Measurements from ENCODE around the gene ELOB. TPM values are rescaled to one million over a fixed set of nuclear protein-coding genes. Genes with fewer than 3 reads are reported as not detected.
A peak's percentile ranks its signal among the peaks of the same experiment; 100 is the strongest.
"Not testable (repeated sequence)": the region's sequence is repeated elsewhere in the genome, so short reads cannot be mapped to it uniquely, and the experiment has no call there.

ELOB gene
- polyA plus RNA-seq, 1 donor: 175 TPM

- Histone ChIP-seq H3K4me3 (ENCODE audit: low read length) (no peak overlapping the region), H3K4me1 (ENCODE audit: control insufficient read depth, insufficient read depth, low read length) (peaks cover 12% of the 10 kb centered on the region), H3K36me3 (ENCODE audit: control insufficient read depth, insufficient read depth, low read length) (no peaks in the 10 kb centered on the region), H3K27ac (ENCODE audit: low read length) (no peak overlapping the region), H3K27me3 (ENCODE audit: control insufficient read depth, insufficient read depth, low read length) (no peaks in the 10 kb centered on the region), H3K9me3 (ENCODE audit: control insufficient read depth, low read depth, low read length) (no peaks in the 10 kb centered on the region)
- no CpG with 5 or more reads among the region's 5 CpGs for WGBS (ENCODE audit: insufficient coverage, low lambda C conversion rate)
- DNase-seq: no peak
Measured at GRCh38 chr16:2738615-2739014, 38.5 kb downstream of the ELOB start.

GRCh38 chr16:2737895-2738418 is 39.1 kb downstream of the ELOB start:
- Histone ChIP-seq H3K9me3 (ENCODE audit: control insufficient read depth, low read depth, low read length) (no peaks in the 10 kb centered on the region), H3K27ac (ENCODE audit: low read length) (no peak overlapping the region), H3K27me3 (ENCODE audit: control insufficient read depth, insufficient read depth, low read length) (no peaks in the 10 kb centered on the region), H3K36me3 (ENCODE audit: control insufficient read depth, insufficient read depth, low read length) (no peaks in the 10 kb centered on the region), H3K4me3 (ENCODE audit: low read length) (no peak overlapping the region), H3K4me1 (ENCODE audit: control insufficient read depth, insufficient read depth, low read length) (peaks cover 12% of the 10 kb centered on the region)
- WGBS (ENCODE audit: insufficient coverage, low lambda C conversion rate): no CpG with 5 or more reads among the region's 7 CpGs
- no peak for DNase-seq

- no peak for DNase-seq
- no CpG with 5 or more reads among the region's 5 CpGs for WGBS (ENCODE audit: insufficient coverage, low lambda C conversion rate)
- no peaks in the 10 kb centered on the region for H3K9me3 ChIP-seq (ENCODE audit: control insufficient read depth, low read depth, low read length)
- H3K4me3 ChIP-seq (ENCODE audit: low read length): no peak overlapping the region
- H3K27ac ChIP-seq (ENCODE audit: low read length): no peak overlapping the region
- H3K36me3 ChIP-seq (ENCODE audit: control insufficient read depth, insufficient read depth, low read length): no peaks in the 10 kb centered on the region
- no peaks in the 10 kb centered on the region for H3K27me3 ChIP-seq (ENCODE audit: control insufficient read depth, insufficient read depth, low read length)
- H3K4me1 ChIP-seq (ENCODE audit: control insufficient read depth, insufficient read depth, low read length): peaks cover 12% of the 10 kb centered on the region
Measured at GRCh38 chr16:2737238-2737605, 39.9 kb downstream of the ELOB start.

- no peaks in the 10 kb centered on the region for H3K27me3 ChIP-seq (ENCODE audit: control insufficient read depth, insufficient read depth, low read length)
- no CpG with 5 or more reads among the region's 11 CpGs for WGBS (ENCODE audit: insufficient coverage, low lambda C conversion rate)
- no peak overlapping the region for H3K27ac ChIP-seq (ENCODE audit: low read length)
- DNase-seq: no peak
- no peaks in the 10 kb centered on the region for H3K36me3 ChIP-seq (ENCODE audit: control insufficient read depth, insufficient read depth, low read length)
- no peaks in the 10 kb centered on the region for H3K9me3 ChIP-seq (ENCODE audit: control insufficient read depth, low read depth, low read length)
- no peak overlapping the region for H3K4me3 ChIP-seq (ENCODE audit: low read length)
- peaks cover 12% of the 10 kb centered on the region for H3K4me1 ChIP-seq (ENCODE audit: control insufficient read depth, insufficient read depth, low read length)
Measured at GRCh38 chr16:2736476-2737237, 40.4 kb downstream of the ELOB start.

GRCh38 chr16:2734844-2735515 is 42.1 kb downstream of the ELOB start:
- Histone ChIP-seq H3K27ac (ENCODE audit: low read length) (no peak overlapping the region), H3K4me3 (ENCODE audit: low read length) (no peak overlapping the region), H3K36me3 (ENCODE audit: control insufficient read depth, insufficient read depth, low read length) (no peaks in the 10 kb centered on the region), H3K9me3 (ENCODE audit: control insufficient read depth, low read depth, low read length) (no peaks in the 10 kb centered on the region), H3K27me3 (ENCODE audit: control insufficient read depth, insufficient read depth, low read length) (no peaks in the 10 kb centered on the region), H3K4me1 (ENCODE audit: control insufficient read depth, insufficient read depth, low read length) (peaks cover 12% of the 10 kb centered on the region)
- DNase-seq: no peak
- no CpG with 5 or more reads among the region's 10 CpGs for WGBS (ENCODE audit: insufficient coverage, low lambda C conversion rate)

GRCh38 chr16:2728034-2728433 is 49.0 kb downstream of the ELOB start:
- H3K4me3 ChIP-seq (ENCODE audit: low read length): no peak overlapping the region
- no peaks in the 10 kb centered on the region for H3K9me3 ChIP-seq (ENCODE audit: control insufficient read depth, low read depth, low read length)
- no peak for DNase-seq
- H3K36me3 ChIP-seq (ENCODE audit: control insufficient read depth, insufficient read depth, low read length): no peaks in the 10 kb centered on the region
- no peak overlapping the region for H3K27ac ChIP-seq (ENCODE audit: low read length)
- H3K4me1 ChIP-seq (ENCODE audit: control insufficient read depth, insufficient read depth, low read length): no peaks in the 10 kb centered on the region
- peaks cover 5% of the 10 kb centered on the region for H3K27me3 ChIP-seq (ENCODE audit: control insufficient read depth, insufficient read depth, low read length)
- WGBS (ENCODE audit: insufficient coverage, low lambda C conversion rate): 80% methylated on average over 1 of the region's 7 CpGs

GRCh38 chr16:2726923-2727322 is 50.2 kb downstream of the ELOB start:
- Histone ChIP-seq H3K27me3 (ENCODE audit: control insufficient read depth, insufficient read depth, low read length) (peaks cover 5% of the 10 kb centered on the region), H3K4me3 (ENCODE audit: low read length) (no peak overlapping the region), H3K9me3 (ENCODE audit: control insufficient read depth, low read depth, low read length) (no peaks in the 10 kb centered on the region), H3K36me3 (ENCODE audit: control insufficient read depth, insufficient read depth, low read length) (no peaks in the 10 kb centered on the region), H3K27ac (ENCODE audit: low read length) (no peak overlapping the region), H3K4me1 (ENCODE audit: control insufficient read depth, insufficient read depth, low read length) (no peaks in the 10 kb centered on the region)
- no CpG with 5 or more reads among the region's 5 CpGs for WGBS (ENCODE audit: insufficient coverage, low lambda C conversion rate)
- no peak for DNase-seq

- no CpG with 5 or more reads among the region's 16 CpGs for WGBS (ENCODE audit: insufficient coverage, low lambda C conversion rate)
- no peaks in the 10 kb centered on the region for H3K9me3 ChIP-seq (ENCODE audit: control insufficient read depth, low read depth, low read length)
- H3K4me1 ChIP-seq (ENCODE audit: control insufficient read depth, insufficient read depth, low read length): no peaks in the 10 kb centered on the region
- no peak overlapping the region for H3K27ac ChIP-seq (ENCODE audit: low read length)
- H3K36me3 ChIP-seq (ENCODE audit: control insufficient read depth, insufficient read depth, low read length): no peaks in the 10 kb centered on the region
- H3K27me3 ChIP-seq (ENCODE audit: control insufficient read depth, insufficient read depth, low read length): peaks cover 5% of the 10 kb centered on the region
- no peak overlapping the region for H3K4me3 ChIP-seq (ENCODE audit: low read length)
- no peak for DNase-seq
Measured at GRCh38 chr16:2724816-2725348, 52.2 kb downstream of the ELOB start.

GRCh38 chr16:2724088-2724676 is 52.9 kb downstream of the ELOB start:
- H3K36me3 ChIP-seq (ENCODE audit: control insufficient read depth, insufficient read depth, low read length): no peaks in the 10 kb centered on the region
- WGBS (ENCODE audit: insufficient coverage, low lambda C conversion rate): no CpG with 5 or more reads among the region's 7 CpGs
- H3K27me3 ChIP-seq (ENCODE audit: control insufficient read depth, insufficient read depth, low read length): peaks cover 5% of the 10 kb centered on the region
- DNase-seq: no peak
- H3K4me1 ChIP-seq (ENCODE audit: control insufficient read depth, insufficient read depth, low read length): no peaks in the 10 kb centered on the region
- no peak overlapping the region for H3K27ac ChIP-seq (ENCODE audit: low read length)
- no peaks in the 10 kb centered on the region for H3K9me3 ChIP-seq (ENCODE audit: control insufficient read depth, low read depth, low read length)
- H3K4me3 ChIP-seq (ENCODE audit: low read length): no peak overlapping the region

GRCh38 chr16:2721634-2722173 is 55.4 kb downstream of the ELOB start:
- H3K4me3 ChIP-seq (ENCODE audit: low read length): peak overlapping the region; percentile 38
- not testable (repeated sequence) for DNase-seq; H3K4me1 ChIP-seq (ENCODE audit: control insufficient read depth, insufficient read depth, low read length); H3K36me3 ChIP-seq (ENCODE audit: control insufficient read depth, insufficient read depth, low read length); H3K27ac ChIP-seq (ENCODE audit: low read length); H3K27me3 ChIP-seq (ENCODE audit: control insufficient read depth, insufficient read depth, low read length); H3K9me3 ChIP-seq (ENCODE audit: control insufficient read depth, low read depth, low read length)
- no CpG with 5 or more reads among the region's 14 CpGs for WGBS (ENCODE audit: insufficient coverage, low lambda C conversion rate)

Measured in large intestine (tissue), 3 donors.